HL-60 (cell line): Measurements from ENCODE around the gene CD300H.

ENCODE experiments used
- DNase-seq, 2 experiments: peaks; one replicate each; pipeline ENCODE4 v3.0.0-alpha.2; 2010 to 2020; ENCODE audit warnings: low read depth in 1 of 2, low spot score in 1 of 2
- H3K27ac ChIP-seq: fragments of 250-450 bp; sonication (Bioruptor Pico); replicated peaks from 2 replicates; pipeline ENCODE4 v1.5.1; 2020; ENCODE audit warnings: mild to moderate bottlenecking, moderate library complexity
- H3K27me3 ChIP-seq: fragments of 250-450 bp; sonication (Bioruptor Pico); 2 replicates; pipeline ENCODE4 v1.5.1; 2021; ENCODE audit warnings: mild to moderate bottlenecking, moderate library complexity; ENCODE audit not compliant: insufficient read depth, poor library complexity, severe bottlenecking
- H3K4me3 ChIP-seq: replicated peaks from 2 replicates; pipeline ENCODE4 v1.5.1; 2011; ENCODE audit warnings: mild to moderate bottlenecking, control low read depth, low read length; ENCODE audit not compliant: insufficient read depth
- CTCF ChIP-seq: IDR thresholded peaks from one replicate; pipeline ENCODE4 v1.5.1; 2011; ENCODE audit warnings: low read length, control low read depth, inconsistent platforms; ENCODE audit not compliant: insufficient read depth
- GABPA ChIP-seq: IDR thresholded peaks from 2 replicates; pipeline ENCODE4 v1.6.1; 2012; ENCODE audit warnings: low read depth
- POLR2AphosphoS5 ChIP-seq: IDR thresholded peaks from 2 replicates; pipeline ENCODE4 v1.6.1; 2012; ENCODE audit warnings: low read depth
- SPI1 ChIP-seq: IDR thresholded peaks from 2 replicates; pipeline ENCODE4 v1.6.1; 2012; ENCODE audit warnings: low read depth, mild to moderate bottlenecking, borderline replicate concordance
- TF ChIP-seq, protein P1 (sequence below): IDR thresholded peaks from 2 replicates; pipeline ENCODE4 v1.6.1; 2012; ENCODE audit warnings: low read depth; ENCODE audit not compliant: insufficient replicate concordance

Gene CD300H

DNA sequence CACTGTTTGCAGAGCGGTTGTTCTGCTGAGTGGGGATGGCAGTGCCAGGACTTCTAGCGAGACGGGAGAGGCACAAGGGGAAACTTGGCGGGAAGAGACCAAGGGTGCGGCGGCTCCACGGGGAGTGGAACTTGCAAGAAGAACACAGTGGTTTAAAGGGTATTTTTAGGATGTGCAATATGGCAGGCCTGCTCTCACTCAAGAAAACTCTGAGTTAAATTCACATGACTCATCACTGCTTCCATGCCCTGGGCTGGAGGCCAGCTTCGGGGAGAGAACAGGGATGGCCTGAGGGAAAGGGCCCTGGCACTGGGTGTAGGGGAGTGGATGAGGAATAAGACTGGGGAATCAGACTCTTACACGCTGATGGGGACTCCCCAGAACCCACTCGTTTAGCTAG is 38.1 kb upstream of the CD300H start:
- no peak for DNase-seq
- H3K4me3 ChIP-seq = no peak overlapping the region
- no peak for TF ChIP-seq POLR2AphosphoS5
- TF ChIP-seq, protein P1, sequence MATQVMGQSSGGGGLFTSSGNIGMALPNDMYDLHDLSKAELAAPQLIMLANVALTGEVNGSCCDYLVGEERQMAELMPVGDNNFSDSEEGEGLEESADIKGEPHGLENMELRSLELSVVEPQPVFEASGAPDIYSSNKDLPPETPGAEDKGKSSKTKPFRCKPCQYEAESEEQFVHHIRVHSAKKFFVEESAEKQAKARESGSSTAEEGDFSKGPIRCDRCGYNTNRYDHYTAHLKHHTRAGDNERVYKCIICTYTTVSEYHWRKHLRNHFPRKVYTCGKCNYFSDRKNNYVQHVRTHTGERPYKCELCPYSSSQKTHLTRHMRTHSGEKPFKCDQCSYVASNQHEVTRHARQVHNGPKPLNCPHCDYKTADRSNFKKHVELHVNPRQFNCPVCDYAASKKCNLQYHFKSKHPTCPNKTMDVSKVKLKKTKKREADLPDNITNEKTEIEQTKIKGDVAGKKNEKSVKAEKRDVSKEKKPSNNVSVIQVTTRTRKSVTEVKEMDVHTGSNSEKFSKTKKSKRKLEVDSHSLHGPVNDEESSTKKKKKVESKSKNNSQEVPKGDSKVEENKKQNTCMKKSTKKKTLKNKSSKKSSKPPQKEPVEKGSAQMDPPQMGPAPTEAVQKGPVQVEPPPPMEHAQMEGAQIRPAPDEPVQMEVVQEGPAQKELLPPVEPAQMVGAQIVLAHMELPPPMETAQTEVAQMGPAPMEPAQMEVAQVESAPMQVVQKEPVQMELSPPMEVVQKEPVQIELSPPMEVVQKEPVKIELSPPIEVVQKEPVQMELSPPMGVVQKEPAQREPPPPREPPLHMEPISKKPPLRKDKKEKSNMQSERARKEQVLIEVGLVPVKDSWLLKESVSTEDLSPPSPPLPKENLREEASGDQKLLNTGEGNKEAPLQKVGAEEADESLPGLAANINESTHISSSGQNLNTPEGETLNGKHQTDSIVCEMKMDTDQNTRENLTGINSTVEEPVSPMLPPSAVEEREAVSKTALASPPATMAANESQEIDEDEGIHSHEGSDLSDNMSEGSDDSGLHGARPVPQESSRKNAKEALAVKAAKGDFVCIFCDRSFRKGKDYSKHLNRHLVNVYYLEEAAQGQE = no peak
- TF ChIP-seq GABPA = no peak
- no peak for TF ChIP-seq SPI1
- TF ChIP-seq CTCF = no peak
- H3K27ac ChIP-seq = no peak overlapping the region
- H3K27me3 ChIP-seq = peaks cover 6% of the 10 kb centered on the region

GRCh38 chr17:74604761-74605160 is 37.5 kb upstream of the CD300H start:
- H3K27me3 ChIP-seq = no peaks in the 10 kb centered on the region
- H3K27ac ChIP-seq = no peak overlapping the region
- no peak overlapping the region for H3K4me3 ChIP-seq
- no peak for DNase-seq
- no peak for TF ChIP-seq SPI1
- TF ChIP-seq POLR2AphosphoS5 = no peak
- no peak for TF ChIP-seq CTCF
- TF ChIP-seq GABPA = no peak
- TF ChIP-seq, protein P1 = no peak

DNA sequence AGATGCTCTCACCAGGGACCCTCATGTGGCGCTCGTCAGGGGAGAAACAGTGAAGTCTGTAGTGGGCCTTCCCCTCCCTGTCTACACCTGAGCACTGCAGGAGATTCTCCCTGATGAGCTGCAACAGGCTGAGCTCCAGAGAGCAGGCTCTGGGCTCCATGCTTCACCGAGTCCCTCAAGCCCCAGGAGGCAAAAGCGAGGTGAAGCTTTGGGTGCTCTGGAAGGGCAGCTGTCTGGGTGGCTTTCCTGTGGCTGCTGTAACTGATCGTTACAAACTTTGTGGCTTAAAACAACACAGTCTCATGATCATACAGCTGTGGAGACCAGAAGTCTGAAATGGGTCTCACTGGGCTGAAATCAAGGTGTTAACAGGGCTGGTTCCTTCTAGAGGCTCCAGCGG is 36.9 kb upstream of the CD300H start:
- Histone ChIP-seq H3K27ac (no peak overlapping the region), H3K4me3 (no peak overlapping the region), H3K27me3 (no peaks in the 10 kb centered on the region)
- DNase-seq = no peak
- TF ChIP-seq SPI1 (no peak), POLR2AphosphoS5 (no peak), GABPA (no peak), CTCF (no peak)
- TF ChIP-seq, protein P1 = no peak
